Gastrocnemius medialis (tissue), 4 donors: ENCODE measurements around the gene ASIC3.

Experiments used
- CTCF ChIP-seq, 5 experiments: fragments of 450-650 bp in 3 of 5; fragments of 200-600 bp in 2 of 5; sonication (generic) in 2 of 5; IDR thresholded peaks in 4 of 5; conservative IDR thresholded peaks in 1 of 5; 1 replicate in 4 of 5; 2 replicates in 1 of 5; pipeline ENCODE4 v1.5.1; 2016 to 2019; ENCODE audit warnings: antibody characterized with exemption in 5 of 5, mild to moderate bottlenecking in 3 of 5, moderate library complexity in 3 of 5
- POLR2A ChIP-seq, 2 donors: fragments of 450-650 bp; IDR thresholded peaks; one replicate each; pipeline ENCODE4 v1.6.1; 2017; ENCODE audit warnings: antibody characterized with exemption in 2 of 2, mild to moderate bottlenecking in 2 of 2, moderate library complexity in 2 of 2

GRCh38 chr7:151006590-151007300, 41.6 kb upstream of the ASIC3 start:
- no peak for TF ChIP-seq POLR2A (IDR thresholded peaks at IDR 0.05)
- no peak for TF ChIP-seq CTCF (IDR thresholded peaks at IDR 0.05 in 4 of 5, conservative IDR thresholded peaks at IDR 0.05 in 1 of 5)
